GM15510 (cell line): ENCODE results near the gene TAS2R38.

Experiments used
- POLR2A ChIP-seq: IDR thresholded peaks from 3 replicates; pipeline ENCODE4 v1.6.1; 2011; ENCODE audit warnings: borderline replicate concordance; ENCODE audit not compliant: insufficient read length; ENCODE audit errors: extremely low read depth

TAS2R38 gene

DNA sequence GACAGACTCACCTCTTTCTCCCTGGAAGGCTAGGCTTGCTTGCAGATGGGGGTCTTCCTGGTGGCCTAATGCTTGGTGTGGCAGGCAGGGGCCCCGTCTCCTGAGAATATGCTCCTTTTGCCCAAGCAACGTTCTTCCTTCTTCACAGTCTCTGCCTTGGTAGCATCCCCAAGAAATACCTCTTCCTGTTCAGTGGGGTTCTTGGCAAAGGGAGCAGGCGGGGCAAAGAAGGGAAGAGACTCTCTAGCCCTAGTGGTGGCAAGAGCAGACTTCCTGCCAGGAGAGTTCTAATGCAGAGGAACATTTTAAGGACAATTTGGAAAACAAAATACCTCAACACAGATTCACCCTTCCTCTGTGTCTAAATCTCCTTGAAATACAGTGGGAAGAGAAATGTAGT lies 26.8 kb downstream of the TAS2R38 start, which contains the start of gene CLEC5A:
Gene CLEC5A (minus strand): TSS at position 179 of the 400 bp plus-strand sequence. CDS start 682 bp downstream, outside the sequence.
- no peak for TF ChIP-seq POLR2A

DNA sequence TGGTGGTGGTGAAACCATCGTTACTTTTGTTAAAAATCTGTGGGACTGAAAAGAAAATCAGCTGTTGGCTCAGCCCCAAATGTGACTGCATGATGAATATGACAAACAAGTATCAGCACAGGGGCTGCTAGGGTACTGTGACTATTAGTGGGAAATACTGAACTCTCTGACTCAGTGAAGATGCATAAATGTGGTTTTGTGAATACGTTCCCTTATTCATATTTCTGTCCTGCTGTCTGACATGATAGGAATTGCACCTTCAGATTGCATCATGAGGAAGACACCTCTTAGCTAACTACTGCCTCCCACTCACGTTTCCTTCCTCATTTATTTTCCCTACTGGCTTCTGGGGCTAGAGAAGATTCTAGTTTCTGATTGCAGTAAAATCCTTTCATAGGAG lies 28.2 kb downstream of the TAS2R38 start:
- no peak for TF ChIP-seq POLR2A

DNA sequence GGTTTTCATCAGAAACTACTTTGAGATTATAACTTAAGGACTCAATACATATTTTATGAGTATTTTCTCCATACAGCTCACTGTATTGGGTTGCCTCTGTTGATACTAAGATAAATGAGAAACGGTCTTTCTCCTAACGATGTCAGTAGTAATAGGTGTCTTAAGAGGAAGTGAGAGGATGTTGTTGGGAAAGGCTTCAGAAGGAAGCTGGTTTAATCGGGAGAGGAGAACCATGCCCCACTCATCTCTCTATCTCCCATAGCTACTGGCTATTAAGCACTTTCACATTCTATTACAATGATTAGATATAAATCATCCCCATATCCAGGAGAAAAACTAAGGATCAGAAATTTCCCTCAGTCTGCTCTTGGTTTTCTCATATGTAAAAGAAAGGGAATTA lies 28.8 kb downstream of the TAS2R38 start:
- no peak for TF ChIP-seq POLR2A

DNA sequence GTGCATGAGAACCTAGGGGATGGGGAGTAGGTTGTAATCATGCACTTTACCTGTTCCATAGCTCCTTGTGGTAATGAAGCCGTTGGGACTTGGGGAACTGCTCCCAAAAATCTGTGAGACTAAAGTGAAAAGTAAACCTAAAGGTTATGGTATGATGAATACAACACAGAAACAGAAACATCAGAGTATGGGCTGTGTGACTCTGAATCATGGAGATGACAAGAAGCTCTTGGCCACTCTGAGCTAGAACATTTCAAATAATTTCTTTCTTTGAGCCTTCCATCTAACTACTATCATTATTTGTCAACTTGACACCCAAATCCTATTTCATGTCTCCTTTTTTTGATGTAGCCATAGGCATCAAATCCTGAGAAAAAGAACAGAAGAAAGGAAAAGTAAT lies 29.7 kb downstream of the TAS2R38 start:
- no peak for TF ChIP-seq POLR2A

DNA sequence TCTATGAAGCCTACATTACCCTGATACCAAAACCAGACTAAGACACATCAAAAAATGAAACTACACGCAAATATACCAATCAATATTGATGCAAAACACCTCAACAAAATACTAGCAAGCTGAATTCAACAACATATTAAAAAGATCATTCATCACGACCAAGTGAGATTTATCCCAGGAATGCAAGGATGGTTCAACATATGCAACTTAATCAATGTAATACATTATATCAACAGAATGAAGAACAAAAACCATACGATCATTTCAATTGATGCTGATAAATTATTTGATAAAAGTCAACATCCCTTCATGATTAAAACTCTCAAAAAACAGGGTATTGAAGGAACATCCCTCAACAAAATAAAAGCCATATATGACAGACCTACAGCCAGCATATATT lies 32.5 kb downstream of the TAS2R38 start:
- no peak for TF ChIP-seq POLR2A

DNA sequence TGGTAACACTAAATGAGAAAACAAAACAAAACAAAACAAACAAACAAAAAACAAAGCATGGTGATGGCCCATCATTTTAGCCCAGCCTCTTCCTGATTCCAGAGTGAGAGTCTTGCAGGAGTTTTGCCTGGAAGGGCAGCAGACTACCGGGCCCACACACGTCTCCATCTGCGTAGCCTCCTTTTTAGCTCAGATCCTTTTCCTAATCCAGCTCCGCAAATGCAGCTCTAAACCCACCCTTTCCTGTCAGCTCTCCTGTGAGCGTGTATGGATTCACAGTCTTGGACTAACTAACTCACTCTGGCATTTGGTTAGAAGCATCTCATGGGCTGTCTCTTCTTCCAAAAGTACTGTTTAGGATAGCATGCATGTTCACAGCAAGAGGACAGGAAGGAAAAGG lies 43.4 kb downstream of the TAS2R38 start:
- TF ChIP-seq POLR2A, result no peak

DNA sequence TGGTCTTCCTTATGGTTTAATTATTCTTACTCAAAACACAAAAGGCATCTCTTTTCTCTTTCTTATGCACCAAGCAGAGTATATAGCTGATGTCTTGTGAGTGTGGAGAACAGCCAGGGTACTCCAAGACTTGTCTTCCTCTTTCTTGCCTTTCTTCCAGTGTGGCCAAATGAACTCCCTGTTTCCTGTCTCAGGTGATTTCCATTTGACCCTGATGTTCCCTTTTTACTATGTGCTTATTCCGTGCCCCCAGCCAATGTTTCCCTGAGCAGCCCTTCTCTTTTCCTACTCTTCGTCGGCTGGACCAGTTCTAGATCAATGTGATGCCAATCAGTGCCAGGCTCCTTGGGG lies 44.8 kb downstream of the TAS2R38 start:
- no peak for TF ChIP-seq POLR2A

DNA sequence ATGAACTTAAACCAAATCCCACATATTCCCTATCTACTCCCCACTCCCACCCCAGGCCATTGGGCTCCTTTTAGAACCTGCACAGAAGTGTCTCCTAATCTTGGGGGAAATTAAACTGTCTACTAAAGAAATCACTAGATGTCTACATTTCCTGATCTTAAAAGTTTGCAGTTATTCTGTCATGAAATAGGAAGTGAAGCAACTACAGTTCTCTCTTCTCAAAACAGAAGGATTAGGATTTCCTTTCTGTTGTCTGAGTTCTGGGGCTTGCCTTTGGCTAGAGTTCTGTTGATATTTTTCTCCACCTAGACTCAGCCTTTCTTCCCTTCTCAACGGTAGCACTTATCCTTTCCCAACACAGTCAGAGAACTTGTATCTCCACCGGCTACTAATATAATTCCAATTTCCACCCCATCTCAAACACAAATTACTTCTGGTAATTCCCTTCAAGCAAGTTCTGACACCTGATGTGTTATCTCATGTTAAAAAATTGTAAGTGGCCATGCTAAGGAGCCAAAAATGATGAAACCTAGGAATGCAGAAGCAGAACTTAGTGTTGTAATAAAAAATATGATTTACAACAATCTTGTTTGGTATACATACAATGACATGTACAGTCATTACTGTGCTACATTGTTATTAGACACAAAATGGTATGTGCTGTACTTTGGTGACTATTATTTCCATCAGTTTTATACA lies 45.3 kb downstream of the TAS2R38 start:
- no peak for TF ChIP-seq POLR2A
